Measurements from ENCODE around the gene NKAIN2. TPM values are rescaled to one million over a fixed set of nuclear protein-coding genes. Genes with fewer than 3 reads are reported as not detected.

The NKAIN2 gene
- total RNA-seq, 2 donors from 2014 or later, result 0.31 to 2.3 TPM

DNA sequence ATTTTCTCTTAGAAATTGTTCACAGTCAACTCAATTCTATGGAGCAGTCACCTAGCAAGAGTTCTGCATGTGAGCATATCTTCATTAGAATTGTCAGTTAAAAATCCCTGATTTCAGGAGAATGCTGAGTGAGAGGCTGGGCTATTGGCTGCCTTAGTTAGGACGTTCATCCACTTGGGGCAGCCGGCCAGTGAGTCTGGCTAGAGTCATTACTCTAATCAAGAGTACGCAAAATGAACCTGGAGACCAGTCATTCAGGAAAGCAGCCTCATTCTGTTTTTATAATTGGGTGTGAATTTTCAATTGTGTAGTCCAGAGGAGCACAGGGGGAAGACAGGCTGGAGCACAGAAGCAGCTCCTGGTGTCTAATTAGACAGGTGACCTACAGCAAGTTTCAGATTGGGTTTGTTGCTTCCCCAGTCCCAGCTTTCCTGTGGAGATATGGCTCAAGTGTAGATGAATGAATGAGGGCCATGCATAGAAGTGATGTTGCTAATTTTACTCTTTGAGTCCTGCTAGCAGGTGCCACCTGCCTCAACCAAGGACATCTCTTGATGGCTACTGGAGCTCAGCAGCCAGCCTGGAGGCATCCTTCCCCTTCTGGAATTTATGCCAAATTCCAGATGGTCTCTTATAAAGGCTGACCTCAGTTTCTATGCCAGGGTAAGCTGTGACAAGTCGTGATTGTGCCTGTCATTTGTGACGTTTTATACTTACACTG is 265.7 kb downstream of the NKAIN2 start:
- DNase-seq (ENCODE audit: low spot score), result no peak
- Histone ChIP-seq H3K4me1 (no peaks in the 10 kb centered on the region), H3K4me3 (no peak overlapping the region), H3K9me3 (no peaks in the 10 kb centered on the region), H3K27me3 (no peaks in the 10 kb centered on the region), H3K27ac (no peak overlapping the region), H3K36me3 (no peaks in the 10 kb centered on the region)
- TF ChIP-seq, protein P1, sequence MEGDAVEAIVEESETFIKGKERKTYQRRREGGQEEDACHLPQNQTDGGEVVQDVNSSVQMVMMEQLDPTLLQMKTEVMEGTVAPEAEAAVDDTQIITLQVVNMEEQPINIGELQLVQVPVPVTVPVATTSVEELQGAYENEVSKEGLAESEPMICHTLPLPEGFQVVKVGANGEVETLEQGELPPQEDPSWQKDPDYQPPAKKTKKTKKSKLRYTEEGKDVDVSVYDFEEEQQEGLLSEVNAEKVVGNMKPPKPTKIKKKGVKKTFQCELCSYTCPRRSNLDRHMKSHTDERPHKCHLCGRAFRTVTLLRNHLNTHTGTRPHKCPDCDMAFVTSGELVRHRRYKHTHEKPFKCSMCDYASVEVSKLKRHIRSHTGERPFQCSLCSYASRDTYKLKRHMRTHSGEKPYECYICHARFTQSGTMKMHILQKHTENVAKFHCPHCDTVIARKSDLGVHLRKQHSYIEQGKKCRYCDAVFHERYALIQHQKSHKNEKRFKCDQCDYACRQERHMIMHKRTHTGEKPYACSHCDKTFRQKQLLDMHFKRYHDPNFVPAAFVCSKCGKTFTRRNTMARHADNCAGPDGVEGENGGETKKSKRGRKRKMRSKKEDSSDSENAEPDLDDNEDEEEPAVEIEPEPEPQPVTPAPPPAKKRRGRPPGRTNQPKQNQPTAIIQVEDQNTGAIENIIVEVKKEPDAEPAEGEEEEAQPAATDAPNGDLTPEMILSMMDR (IDR thresholded peaks at IDR 0.05), result no peak

DNA sequence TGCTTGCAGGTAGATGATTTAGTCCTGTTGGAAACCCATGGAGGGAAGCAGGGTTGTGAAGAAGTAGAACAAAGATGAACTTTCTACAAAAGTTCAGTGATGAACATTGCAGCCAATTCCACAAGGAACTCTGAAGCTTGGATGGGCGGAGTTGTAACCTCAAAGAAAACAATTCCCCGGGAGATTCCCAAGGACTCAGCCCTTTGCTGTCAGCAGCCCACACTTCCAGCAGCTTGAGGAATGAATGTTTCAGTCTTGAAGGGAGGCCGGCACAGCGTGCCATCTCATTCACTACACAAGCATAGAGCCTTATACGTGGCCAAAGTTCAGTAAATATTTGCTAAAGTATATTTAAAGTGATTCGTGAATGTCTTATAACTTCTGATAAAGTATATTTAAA is 269.4 kb downstream of the NKAIN2 start:
- H3K4me3 ChIP-seq, result no peak overlapping the region
- peaks cover 0 to 3% of the 10 kb centered on the region in 2 donors for H3K4me1 ChIP-seq
- no peaks in the 10 kb centered on the region for H3K9me3 ChIP-seq
- H3K27me3 ChIP-seq, result no peaks in the 10 kb centered on the region
- no peak overlapping the region for H3K27ac ChIP-seq
- no peaks in the 10 kb centered on the region for H3K36me3 ChIP-seq
- TF ChIP-seq, protein P1 (IDR thresholded peaks at IDR 0.05), result no peak
- DNase-seq (ENCODE audit: low spot score), result no peak

DNA sequence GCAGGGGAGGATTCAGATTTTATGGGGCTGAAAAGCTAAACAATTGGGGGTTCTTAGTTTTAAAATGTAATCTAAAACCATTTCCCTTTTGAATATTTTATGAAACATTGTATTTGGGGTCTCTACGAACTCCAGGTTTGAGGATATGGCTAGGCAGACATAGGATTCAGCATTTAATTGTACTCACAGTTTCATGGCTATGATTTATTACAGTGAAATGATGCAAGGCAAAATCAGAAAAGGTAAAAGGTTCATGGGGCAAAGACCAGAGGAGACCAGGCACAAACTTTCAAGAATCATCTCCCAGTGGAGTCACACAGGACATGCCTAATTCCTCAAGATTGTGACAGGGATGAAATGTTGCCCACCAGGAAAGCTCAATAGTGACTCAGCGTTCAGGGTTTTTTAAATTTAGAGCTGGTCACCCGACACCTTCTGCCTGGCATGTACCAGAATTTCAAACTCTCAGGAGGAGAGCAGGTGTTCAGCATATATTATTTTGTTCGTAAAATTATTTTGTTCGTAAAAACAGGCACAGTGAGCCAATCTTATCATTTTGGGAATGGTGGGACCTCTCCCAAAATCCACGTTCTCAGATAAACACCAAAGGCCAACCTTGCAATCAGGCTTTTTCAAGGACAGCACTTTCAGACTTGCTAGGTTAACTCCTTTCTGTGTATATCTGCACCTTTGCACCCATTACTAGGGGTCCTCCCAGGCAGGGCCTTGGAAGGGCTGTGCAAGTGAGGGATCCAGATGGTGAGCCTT is 270.3 kb downstream of the NKAIN2 start:
- no peaks in the 10 kb centered on the region for H3K9me3 ChIP-seq
- peaks cover 0 to 5% of the 10 kb centered on the region in 2 donors for H3K4me1 ChIP-seq
- no peaks in the 10 kb centered on the region for H3K27me3 ChIP-seq
- H3K4me3 ChIP-seq, result no peak overlapping the region
- TF ChIP-seq, protein P1 (IDR thresholded peaks at IDR 0.05), result no peak
- H3K36me3 ChIP-seq, result no peaks in the 10 kb centered on the region
- no peak overlapping the region for H3K27ac ChIP-seq
- no peak for DNase-seq (ENCODE audit: low spot score)

DNA sequence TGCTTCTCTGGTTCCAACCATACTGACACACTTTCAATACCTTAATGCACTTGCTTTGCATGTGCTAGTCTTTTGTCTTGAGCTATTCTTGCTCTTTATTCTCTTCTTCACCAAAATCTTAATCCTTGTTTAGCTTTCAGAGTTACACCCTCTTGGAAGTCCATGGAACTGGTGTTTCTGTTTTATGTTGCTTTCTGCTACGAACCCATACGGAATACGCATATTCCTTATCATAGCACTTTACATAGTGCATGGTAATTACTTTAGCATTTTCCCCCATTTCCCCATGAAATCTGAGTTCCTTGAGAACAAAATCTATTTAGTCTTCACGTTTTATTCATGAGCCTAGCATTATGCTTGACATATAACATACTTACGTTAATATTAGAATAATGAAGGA is 270.9 kb downstream of the NKAIN2 start:
- no peak overlapping the region for H3K4me3 ChIP-seq
- H3K4me1 ChIP-seq, result peaks cover 0 to 5% of the 10 kb centered on the region in 2 donors
- H3K27me3 ChIP-seq, result no peaks in the 10 kb centered on the region
- DNase-seq (ENCODE audit: low spot score), result no peak
- H3K27ac ChIP-seq, result no peak overlapping the region
- TF ChIP-seq, protein P1 (IDR thresholded peaks at IDR 0.05), result no peak
- H3K9me3 ChIP-seq, result no peaks in the 10 kb centered on the region
- H3K36me3 ChIP-seq, result no peaks in the 10 kb centered on the region

DNA sequence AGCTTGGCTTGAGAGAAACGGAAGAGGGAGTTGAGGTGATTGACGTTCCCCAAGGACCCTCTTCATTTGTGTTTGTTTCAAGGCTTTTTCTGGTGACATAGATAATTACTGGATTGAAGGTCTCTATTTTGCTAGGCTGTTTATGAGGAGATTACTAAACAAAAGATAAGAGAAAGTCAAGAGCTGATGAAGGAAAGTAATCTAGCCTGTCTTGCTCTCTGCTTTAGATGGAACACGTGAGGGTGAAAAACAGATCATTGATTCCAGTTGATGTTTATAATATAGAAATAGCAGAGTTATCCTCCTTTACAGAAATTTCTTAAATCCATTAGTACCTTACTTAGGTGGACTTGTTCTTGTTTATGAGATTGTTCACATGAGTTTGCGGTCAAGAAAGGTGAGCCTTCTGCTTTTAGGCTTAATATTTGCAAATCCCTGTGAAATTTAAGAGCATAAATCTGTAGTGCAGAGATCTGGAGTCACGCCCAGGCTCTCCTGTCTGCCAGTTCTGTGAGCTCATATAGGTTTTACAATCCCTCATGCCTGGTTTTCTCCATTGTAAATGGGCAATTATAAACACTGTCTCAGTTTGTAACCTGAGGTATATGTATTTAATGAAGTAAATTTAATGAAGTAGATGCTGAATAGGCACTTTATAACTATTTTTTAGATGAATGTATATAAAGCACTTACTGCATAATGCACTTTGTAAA is 272.8 kb downstream of the NKAIN2 start:
- H3K27ac ChIP-seq, result no peak overlapping the region
- no peak overlapping the region for H3K4me3 ChIP-seq

More for the DNA sequence above, 272.8 kb downstream of the NKAIN2 start:
- Histone ChIP-seq H3K9me3 (no peaks in the 10 kb centered on the region), H3K4me1 (peaks cover 0 to 5% of the 10 kb centered on the region in 2 donors), H3K36me3 (no peaks in the 10 kb centered on the region), H3K27me3 (no peaks in the 10 kb centered on the region)
- no peak for DNase-seq (ENCODE audit: low spot score)
- TF ChIP-seq, protein P1 (IDR thresholded peaks at IDR 0.05), result no peak
